HepG2 (cell line): ENCODE measurements around the gene ZBTB7C. TPM values are rescaled to one million over a fixed set of nuclear protein-coding genes. Genes with fewer than 3 reads are reported as not detected.

Experiments
- ATF7 ChIP-seq, 2 experiments: fragments of 450-650 bp in 1 of 2; sonication (generic) in 1 of 2; formaldehyde crosslinking in 1 of 2; IDR thresholded peaks; 2 replicates each; pipeline versions ENCODE4 v1.4.0 to v1.6.1; 2016 to 2020; ENCODE audit warnings: antibody characterized with exemption in 1 of 2, mild to moderate bottlenecking in 1 of 2, missing genetic modification reagents in 1 of 2
- ATRX ChIP-seq: sonication (generic); formaldehyde crosslinking; IDR thresholded peaks from 2 replicates; pipeline ENCODE4 v1.4.0; 2020; ENCODE audit warnings: missing genetic modification reagents, borderline replicate concordance
- DBP ChIP-seq: sonication (generic); formaldehyde crosslinking; IDR thresholded peaks from 2 replicates; pipeline ENCODE4 v1.4.0; 2020; ENCODE audit warnings: missing genetic modification reagents; ENCODE audit errors: not compliant biosample characterization
- EEA1 ChIP-seq: sonication (generic); formaldehyde crosslinking; IDR thresholded peaks from 2 replicates; pipeline ENCODE4 v1.5.1; 2020; ENCODE audit warnings: mild to moderate bottlenecking, missing genetic modification reagents, borderline replicate concordance
- GMEB1 ChIP-seq: sonication (generic); formaldehyde crosslinking; IDR thresholded peaks from 2 replicates; pipeline ENCODE4 v1.5.1; 2020; ENCODE audit warnings: missing genetic modification reagents, mild to moderate bottlenecking, borderline replicate concordance
- HDAC1 ChIP-seq: sonication (generic); formaldehyde crosslinking; IDR thresholded peaks from 2 replicates; pipeline ENCODE4 v1.5.1; 2020; ENCODE audit warnings: mild to moderate bottlenecking, missing genetic modification reagents
- KLF6 ChIP-seq: IDR thresholded peaks from 2 replicates; pipeline ENCODE4 v1.8.0; 2016; ENCODE audit warnings: missing biosample characterization, missing genetic modification reagents
- MZF1 ChIP-seq: sonication (generic); formaldehyde crosslinking; IDR thresholded peaks from 2 replicates; pipeline ENCODE4 v1.8.1; 2023; ENCODE audit warnings: mild to moderate bottlenecking, missing genetic modification reagents, borderline replicate concordance
- PAF1 ChIP-seq: IDR thresholded peaks from 2 replicates; pipeline ENCODE4 v1.6.1; 2016; ENCODE audit warnings: missing genetic modification reagents, missing compliant biosample characterization
- SALL1 ChIP-seq: sonication (generic); formaldehyde crosslinking; IDR thresholded peaks from 2 replicates; pipeline ENCODE4 v1.8.0; 2022; ENCODE audit warnings: mild to moderate bottlenecking, missing genetic modification reagents
- SATB2 ChIP-seq: sonication (generic); formaldehyde crosslinking; IDR thresholded peaks from 2 replicates; pipeline ENCODE4 v1.5.0; 2020; ENCODE audit warnings: missing genetic modification reagents
- ZNF331 ChIP-seq: sonication (generic); formaldehyde crosslinking; IDR thresholded peaks from 2 replicates; pipeline ENCODE4 v1.4.0; 2020; ENCODE audit warnings: missing genetic modification reagents
- ZNF335 ChIP-seq: sonication (generic); formaldehyde crosslinking; IDR thresholded peaks from 2 replicates; pipeline ENCODE4 v1.4.0; 2020; ENCODE audit warnings: missing genetic modification reagents
- ZNF704 ChIP-seq: sonication (generic); formaldehyde crosslinking; IDR thresholded peaks from 2 replicates; pipeline ENCODE4 v1.8.1; 2023; ENCODE audit warnings: mild to moderate bottlenecking, inconsistent platforms, moderate library complexity, missing genetic modification reagents, borderline replicate concordance
- polyA plus RNA-seq, 8 experiments: library from polyadenylated mRNA; depleted of rRNA in 3 of 8; stranded (reverse) in 7 of 8; unstranded in 1 of 8; fragments of >200 nt; fragmentation: Illumina TruSeq in 4 of 8; extraction: Trizol in 4 of 8; gene quantifications; 2 replicates each; pipeline versions ENCODE4 v1.2.1 to v1.2.3, GENCODE V29; 2011 to 2016; ENCODE audit warnings: low read depth in 4 of 8, missing spikeins in 1 of 8, mixed read lengths in 1 of 8; ENCODE audit not compliant: insufficient read depth in 1 of 8
- total RNA-seq, 5 experiments: library from RNA; depleted of rRNA; stranded (reverse); fragments of >200 nt; fragmentation: Illumina TruSeq; extraction: Trizol; gene quantifications; 2 replicates each; pipeline ENCODE4 v1.2.3, GENCODE V29; 2016; ENCODE audit warnings: low read depth in 1 of 5
- TF ChIP-seq, protein P1 (sequence below): sonication (generic); formaldehyde crosslinking; IDR thresholded peaks from 2 replicates; pipeline ENCODE4 v1.5.1; 2020; ENCODE audit warnings: missing genetic modification reagents, mild to moderate bottlenecking, borderline replicate concordance

ZBTB7C gene
- total and polyA plus RNA-seq, 2 of the 13 experiments (the other 11 are each of a cell fraction or from before 2014, with no cell fraction given) = 0.01 to 0.04 TPM

- TF ChIP-seq SALL1 (no peak), ATRX (CRISPR knock-in tag) (no peak), EEA1 (no peak), ZNF704 (no peak), MZF1 (no peak), PAF1 (no peak), SATB2 (CRISPR knock-in tag) (no peak), GMEB1 (CRISPR knock-in tag) (no peak), ATF7 (IDR thresholded peaks at IDR 0.05) (no peak), ATF7 (CRISPR knock-in tag; IDR thresholded peaks at IDR 0.05) (no peak), DBP (CRISPR knock-in tag) (no peak), ZNF331 (CRISPR knock-in tag) (no peak), HDAC1 (CRISPR knock-in tag) (no peak), KLF6 (CRISPR knock-in tag) (no peak), ZNF335 (no peak)
- TF ChIP-seq, protein P1, sequence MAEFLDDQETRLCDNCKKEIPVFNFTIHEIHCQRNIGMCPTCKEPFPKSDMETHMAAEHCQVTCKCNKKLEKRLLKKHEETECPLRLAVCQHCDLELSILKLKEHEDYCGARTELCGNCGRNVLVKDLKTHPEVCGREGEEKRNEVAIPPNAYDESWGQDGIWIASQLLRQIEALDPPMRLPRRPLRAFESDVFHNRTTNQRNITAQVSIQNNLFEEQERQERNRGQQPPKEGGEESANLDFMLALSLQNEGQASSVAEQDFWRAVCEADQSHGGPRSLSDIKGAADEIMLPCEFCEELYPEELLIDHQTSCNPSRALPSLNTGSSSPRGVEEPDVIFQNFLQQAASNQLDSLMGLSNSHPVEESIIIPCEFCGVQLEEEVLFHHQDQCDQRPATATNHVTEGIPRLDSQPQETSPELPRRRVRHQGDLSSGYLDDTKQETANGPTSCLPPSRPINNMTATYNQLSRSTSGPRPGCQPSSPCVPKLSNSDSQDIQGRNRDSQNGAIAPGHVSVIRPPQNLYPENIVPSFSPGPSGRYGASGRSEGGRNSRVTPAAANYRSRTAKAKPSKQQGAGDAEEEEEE (CRISPR knock-in tag) = no peak
Observed at GRCh38 chr18:48367557-48367956, 41.6 kb downstream of the ZBTB7C start (continued).
